GM21447 (cell line): Measurements from ENCODE around the gene HRH4.

ENCODE experiments used
- ATAC-seq: cut with Tn5 transposase; IDR thresholded peaks from one replicate; pipeline ENCODE4 v1.9.1; 2021; ENCODE audit not compliant: unreplicated experiment

HRH4 gene

GRCh38 chr18:24465486-24465885 is 5.0 kb downstream of the HRH4 start:
- no peak for ATAC-seq

- ATAC-seq: no peak
These were observed 6.3 kb downstream of the HRH4 start for GRCh38 chr18:24466771-24467170.

- no peak for ATAC-seq
These were observed 9.7 kb downstream of the HRH4 start for GRCh38 chr18:24470022-24470618.

DNA sequence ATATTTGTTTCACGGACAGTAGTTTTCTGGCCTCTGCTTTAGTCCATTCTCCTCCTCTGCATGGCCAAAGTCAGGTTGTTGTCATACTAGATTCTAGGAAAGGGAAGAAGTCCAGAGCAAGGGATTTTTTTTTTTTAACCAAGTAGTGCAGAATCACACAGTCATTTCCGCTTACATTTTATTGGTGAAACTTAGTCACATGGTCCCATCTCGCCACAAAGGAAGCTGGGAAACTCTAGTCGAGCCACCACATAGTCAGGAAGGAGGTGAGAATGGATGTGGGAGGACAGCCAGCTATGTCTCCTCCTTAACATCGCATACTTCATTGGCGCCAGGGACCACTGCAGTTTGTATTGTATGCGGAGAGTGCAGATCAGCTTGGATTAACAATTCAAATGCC is 10.4 kb downstream of the HRH4 start:
- ATAC-seq: no peak

GRCh38 chr18:24472591-24472990 is 12.2 kb downstream of the HRH4 start:
- ATAC-seq: no peak

GRCh38 chr18:24474406-24474805 is 14.0 kb downstream of the HRH4 start:
- ATAC-seq: no peak

DNA sequence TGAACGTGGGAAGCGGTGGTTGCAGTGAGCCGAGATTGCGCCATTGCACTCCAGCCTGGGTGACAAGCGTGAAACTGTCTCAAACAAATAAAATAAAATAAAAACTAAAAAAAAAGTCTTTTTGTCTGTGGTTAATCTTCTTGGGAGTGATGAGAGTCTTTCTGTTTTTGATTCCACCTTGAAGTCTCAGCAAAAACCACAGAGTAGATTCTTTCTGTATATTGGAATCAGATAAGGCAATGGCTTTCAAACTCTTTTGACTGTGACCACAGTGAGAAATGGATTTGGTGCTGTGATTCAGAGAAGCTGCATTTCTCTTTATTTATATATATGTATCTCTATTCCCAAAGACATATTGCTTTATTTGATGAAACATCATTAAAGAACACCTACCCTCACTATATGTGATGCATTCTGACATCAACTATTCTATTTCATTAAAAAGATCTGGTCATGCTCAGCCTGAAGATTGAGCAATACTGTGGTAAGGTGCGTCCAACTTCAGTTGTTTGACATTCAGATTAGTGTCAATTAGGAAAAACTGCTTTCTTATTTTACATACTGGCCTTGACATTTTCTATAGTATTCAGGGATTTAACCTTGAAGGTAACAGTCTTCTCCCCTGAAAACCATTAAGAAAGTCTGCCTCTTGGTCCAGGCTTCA is 15.6 kb downstream of the HRH4 start:
- ATAC-seq: no peak

- ATAC-seq: no peak
These were observed 18.9 kb downstream of the HRH4 start for GRCh38 chr18:24479371-24479770.

DNA sequence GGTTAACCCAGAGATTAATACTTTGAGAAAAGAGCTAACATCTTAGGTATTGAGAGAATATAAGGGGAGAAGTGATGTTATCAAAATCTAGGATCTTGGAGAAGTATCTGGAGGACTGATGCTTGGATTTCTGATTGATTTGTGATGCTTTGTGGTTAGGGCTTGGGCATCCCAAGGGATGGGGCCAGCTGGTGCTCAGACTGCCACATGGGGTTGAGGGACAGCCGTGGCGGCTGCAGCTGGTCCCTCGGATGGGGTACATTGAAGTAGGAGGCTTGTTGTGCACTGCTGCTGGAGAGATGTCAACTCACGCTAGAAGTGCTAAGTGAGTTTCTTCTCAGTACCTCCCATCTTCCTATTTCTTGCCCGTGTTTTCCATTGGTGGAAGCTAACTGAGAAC is 22.4 kb downstream of the HRH4 start:
- ATAC-seq: no peak

DNA sequence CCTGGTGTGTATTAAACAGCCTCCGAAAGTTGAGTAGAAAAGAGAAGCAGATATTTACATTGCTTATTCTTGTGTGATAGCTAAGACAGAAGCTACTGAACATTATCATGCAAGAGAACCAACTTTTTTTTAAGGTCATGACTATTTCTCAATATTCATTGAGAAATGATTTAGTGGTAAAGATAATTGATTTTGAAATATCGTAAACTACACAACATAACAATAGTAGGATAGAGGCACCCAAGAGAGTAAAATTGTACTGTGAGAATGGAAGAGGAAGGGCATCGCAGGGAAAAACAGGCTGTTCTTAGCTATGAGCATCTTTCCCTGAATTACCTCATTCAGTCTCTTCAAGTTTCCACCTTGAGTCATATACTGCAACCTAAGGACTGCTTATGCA is 25.2 kb downstream of the HRH4 start:
- no peak for ATAC-seq

DNA sequence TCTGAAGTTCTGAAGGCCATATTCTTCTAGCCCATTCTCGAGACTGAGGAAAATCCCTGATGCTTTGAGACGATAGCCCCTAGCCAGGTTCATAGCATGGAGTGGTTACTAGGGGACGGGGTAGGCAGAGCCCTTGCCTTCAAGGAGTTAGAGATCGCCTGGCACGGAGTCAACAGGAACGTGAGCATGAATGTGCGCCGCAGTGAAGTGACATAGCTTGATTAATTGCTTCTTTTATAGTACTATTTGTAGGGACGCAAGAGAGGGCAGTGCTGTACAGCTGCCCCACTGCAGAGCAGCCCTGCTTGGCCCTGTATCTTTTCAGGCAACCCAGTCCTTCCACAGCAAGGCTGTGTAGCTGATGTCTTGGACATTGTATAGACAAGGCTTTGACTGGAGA is 26.2 kb downstream of the HRH4 start:
- ATAC-seq: no peak

GRCh38 chr18:24488824-24489493 is 28.5 kb downstream of the HRH4 start:
- ATAC-seq: no peak

DNA sequence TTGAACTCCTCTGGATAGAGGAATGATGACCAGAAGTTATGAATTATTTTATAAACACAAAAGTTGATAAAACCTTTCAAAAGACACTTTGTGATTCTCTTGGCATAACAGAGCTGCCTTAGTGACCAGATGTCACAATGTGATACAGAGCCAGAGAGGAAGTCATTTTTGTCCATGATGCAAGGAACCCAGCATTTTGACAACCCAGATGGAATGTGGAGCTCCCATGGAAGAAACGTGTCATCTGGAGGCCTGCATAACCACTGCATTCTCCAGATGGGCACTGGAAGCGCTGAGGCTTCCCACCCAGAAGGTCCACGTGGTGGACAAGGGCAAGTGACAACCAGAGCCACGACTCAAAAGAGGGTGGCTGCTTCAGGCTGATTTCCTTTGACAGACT is 30.1 kb downstream of the HRH4 start:
- ATAC-seq: no peak

GRCh38 chr18:24491927-24492834 is 31.7 kb downstream of the HRH4 start:
- ATAC-seq: peak; percentile 82

DNA sequence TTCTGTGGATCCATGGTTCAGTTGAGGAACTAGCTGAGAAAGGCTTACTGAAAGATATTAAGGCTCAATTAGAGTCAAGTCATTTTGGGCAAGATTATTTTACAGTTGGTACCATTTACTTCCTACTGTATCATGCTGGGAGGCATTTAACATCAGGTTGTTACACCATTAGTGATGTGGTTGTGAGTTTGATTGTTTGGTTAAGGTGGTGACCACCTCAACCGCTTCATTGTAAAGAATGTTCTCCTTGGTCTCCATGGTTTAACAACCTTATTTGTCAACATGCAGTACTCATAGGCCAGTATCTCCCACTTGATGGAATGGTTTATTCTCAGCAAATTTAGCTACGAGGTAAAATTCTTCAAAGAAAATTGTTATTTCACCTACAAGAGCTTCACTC is 34.1 kb downstream of the HRH4 start:
- ATAC-seq: no peak

- ATAC-seq: no peak
These were observed 36.8 kb downstream of the HRH4 start for GRCh38 chr18:24497031-24497754.

GRCh38 chr18:24499814-24500213 is 39.4 kb downstream of the HRH4 start:
- no peak for ATAC-seq

GRCh38 chr18:24500217-24500616 is 39.8 kb downstream of the HRH4 start:
- ATAC-seq: no peak

DNA sequence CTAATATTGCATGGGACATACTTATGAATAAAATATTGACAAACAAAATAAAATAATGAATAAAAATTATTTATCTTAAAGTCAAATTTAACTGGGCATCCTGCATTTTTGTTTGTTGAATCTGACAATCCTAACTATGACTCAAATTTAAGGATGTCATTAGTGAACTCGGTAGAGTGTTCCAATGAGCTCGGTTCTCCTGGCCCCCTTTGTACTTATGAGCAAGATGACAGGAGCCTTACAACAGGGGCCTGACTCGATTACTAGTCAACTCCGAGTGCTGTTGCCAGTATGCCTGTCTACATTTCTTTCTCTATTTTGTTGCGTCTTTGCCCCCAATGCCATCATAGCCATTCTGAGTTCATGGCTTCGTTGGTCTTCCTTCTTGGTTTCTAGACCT is 40.3 kb downstream of the HRH4 start:
- no peak for ATAC-seq

GRCh38 chr18:24502667-24503523 is 42.5 kb downstream of the HRH4 start:
- ATAC-seq: no peak
